Left colon (tissue), 2 donors: ENCODE measurements around the gene RBM20. TPM values are rescaled to one million over a fixed set of nuclear protein-coding genes. Genes with fewer than 3 reads are reported as not detected.

Source experiments
- ATAC-seq: fragments of 200-7000 bp; cut with Tn5 transposase; one replicate; pipeline ENCODE4 v1.9.1; 2020; ENCODE audit warnings: mild to moderate bottlenecking, moderate library complexity
- DNase-seq, 2 donors: peaks; one replicate each; pipeline ENCODE4 v3.0.0-alpha.2; 2020
- intact Hi-C, 2 donors: fragments of 100-400 bp; cut with DNase I in 1 of 2; cut with micrococcal nuclease in 1 of 2; formaldehyde crosslinking; loops; one replicate each; pipeline versions ENCODE4 v1.11.2 to v1.14.0; 2022; cut with DNase I, micrococcal nuclease
- total RNA-seq, 2 donors: library from RNA; stranded (reverse); fragmentation: NEBNext Ultra II Directional; extraction: Animal tissue kit (Norgen Biotek cat#: 25700); gene quantifications; one replicate each; pipeline ENCODE4 v1.2.1, GENCODE V29; 2021
- donor health status: DM: no; HTN: no; CAD: no.
- donor health status: DM: yes; HTN: yes; CAD: no.

The RBM20 gene
- total RNA-seq, 2 donors from 2014 or later, result 0.92 to 1.9 TPM

GRCh38 chr10:110746254-110746826, 102.2 kb downstream of the RBM20 start:
- intact Hi-C loops, result loop anchor here (5.0 to 10.0 kb wide), 2 partner anchors 146 to 148 kb away; no protein-coding TSS in a partner anchor
- peak; percentile 90 for ATAC-seq
- DNase-seq, result peak; percentile 61

DNA sequence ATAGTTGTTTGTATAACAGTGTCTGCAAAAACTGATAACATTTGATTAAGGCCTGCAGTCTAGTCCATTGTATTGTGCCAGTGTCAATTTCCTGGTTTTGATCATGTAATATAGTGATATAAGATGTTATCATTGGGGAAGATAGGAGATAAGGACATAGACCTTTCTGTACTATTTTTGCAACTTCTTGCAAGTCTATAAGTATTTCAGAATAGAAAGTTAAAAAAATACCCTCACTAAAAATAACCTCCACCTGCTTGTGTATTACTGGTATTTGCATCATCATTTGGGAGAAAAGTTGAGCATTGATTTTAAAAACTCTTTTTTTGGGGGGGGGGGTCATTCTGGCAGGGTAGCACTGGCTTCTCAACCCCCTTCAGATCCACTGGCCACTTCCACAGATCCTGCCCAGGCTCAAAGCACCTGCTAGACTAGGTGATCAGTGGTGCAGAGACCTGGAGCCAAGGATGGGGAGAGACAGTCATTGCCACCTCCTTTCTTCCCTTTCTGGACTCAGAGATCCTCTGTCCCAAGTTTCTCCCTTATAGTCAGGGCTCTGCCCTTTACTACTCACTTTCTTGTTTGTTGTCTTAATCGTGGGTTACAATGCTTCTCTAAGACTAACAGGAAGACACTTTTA, 103.0 kb downstream of the RBM20 start:
- intact Hi-C loops, result loop anchor here (5.0 to 10.0 kb wide), 2 partner anchors 145 to 148 kb away; no protein-coding TSS in a partner anchor
- DNase-seq (no peak), ATAC-seq (peak; percentile 23)

DNA sequence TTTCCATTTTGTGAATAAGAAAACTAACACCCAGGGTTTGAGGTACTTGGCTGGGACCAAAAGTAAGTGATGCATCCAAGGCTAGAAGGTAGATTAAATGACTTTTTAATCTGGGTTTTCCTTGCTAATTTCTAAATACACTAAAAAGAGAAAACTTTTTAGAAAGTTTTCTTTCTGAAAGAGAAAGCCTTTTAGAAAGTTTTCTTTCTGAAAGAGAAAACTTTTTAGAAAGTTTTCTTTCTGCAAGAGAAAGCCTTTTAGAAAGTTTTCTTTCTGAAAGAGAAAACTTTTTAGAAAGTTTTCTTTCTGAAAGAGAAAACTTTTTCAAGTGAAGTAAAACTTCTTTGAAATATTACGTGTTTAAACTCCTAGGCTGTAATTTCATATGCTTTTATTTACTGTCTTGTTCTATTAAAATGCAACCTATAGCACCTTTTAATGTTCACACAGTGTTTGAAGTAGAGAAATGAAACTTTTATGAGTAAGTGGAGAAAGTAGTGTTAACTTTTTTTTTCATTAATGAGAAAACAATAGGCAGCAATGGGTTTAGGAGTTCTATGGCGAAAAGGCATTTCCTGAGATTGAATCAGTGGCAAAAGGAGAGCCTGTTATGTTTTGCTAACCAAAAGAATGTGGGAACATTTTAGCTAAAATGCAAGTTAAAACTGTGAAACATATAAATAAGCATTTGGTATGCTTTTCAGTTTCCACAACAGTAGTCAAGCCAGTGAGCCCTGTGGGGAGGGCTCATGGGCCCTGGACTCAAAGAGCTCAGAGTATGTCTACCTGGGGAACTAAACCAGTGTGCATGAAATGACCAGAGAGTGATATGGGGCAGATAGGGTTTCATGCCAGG, 103.7 kb downstream of the RBM20 start:
- intact Hi-C loops, result loop anchor here (5.0 to 10.0 kb wide), 2 partner anchors 144 to 147 kb away; no protein-coding TSS in a partner anchor
- ATAC-seq (no peak), DNase-seq (no peak)

DNA sequence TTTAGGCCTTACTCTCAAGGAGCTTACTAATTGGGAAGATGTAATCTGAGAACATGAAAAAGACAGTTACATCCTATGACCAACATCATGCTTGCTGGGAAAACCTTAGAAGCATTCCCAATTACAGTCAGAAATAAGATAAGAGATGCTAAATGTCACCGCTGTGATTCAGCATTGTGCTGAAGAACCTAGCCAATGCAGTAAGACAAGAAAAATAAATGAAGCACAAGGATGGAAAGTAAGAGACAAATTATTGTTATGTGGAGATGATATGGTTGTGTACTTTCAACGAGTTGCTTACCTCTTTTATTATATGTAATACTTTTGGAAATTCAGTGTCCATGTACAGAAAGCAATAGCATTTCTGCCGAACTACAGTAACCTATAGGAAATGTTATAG, 104.8 kb downstream of the RBM20 start:
- DNase-seq, result no peak
- intact Hi-C loops, result loop anchor here (5.0 to 10.0 kb wide), 2 partner anchors 143 to 146 kb away; no protein-coding TSS in a partner anchor
- ATAC-seq, result no peak

DNA sequence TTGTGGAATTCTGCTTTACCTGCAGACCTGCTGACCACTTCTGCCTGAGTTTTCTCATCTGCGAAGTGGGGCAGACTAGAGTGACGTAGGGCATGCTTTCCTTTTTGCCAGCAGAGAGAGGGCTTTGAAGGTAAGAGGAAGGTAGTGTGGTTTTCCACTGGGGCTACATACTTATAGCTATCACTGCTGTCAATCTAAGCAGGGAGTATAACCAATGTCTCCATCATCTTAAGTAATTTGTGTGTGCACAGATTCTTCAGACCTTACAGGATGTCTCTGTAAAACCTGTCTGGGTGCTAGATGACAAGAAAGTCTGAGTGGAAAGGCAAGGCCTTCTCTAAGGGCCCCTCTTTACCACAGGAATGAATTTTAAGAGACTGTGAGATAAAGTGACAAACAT, 106.8 kb downstream of the RBM20 start:
- DNase-seq (no peak), ATAC-seq (no peak)
- intact Hi-C loops, result no loop called here

DNA sequence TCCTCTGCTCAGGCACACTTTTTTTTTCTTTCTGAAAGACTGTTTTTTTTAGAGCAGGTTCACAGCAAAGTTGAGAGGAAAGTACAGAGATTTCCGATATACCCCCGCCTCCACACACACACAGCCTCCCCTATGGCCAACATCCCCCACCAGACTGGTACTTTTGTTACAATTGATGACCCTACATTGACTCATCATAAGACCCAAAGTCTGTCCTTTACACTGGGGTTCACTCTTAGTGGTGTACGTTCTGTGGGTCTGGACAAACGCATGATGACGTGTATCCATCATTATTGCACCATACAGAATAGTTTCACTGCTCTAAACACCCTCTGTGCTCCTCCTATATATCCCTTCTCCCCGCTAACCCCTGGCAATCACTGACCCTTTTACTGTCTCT, 107.7 kb downstream of the RBM20 start:
- ATAC-seq, result no peak
- no peak for DNase-seq
- intact Hi-C loops, result no loop called here

DNA sequence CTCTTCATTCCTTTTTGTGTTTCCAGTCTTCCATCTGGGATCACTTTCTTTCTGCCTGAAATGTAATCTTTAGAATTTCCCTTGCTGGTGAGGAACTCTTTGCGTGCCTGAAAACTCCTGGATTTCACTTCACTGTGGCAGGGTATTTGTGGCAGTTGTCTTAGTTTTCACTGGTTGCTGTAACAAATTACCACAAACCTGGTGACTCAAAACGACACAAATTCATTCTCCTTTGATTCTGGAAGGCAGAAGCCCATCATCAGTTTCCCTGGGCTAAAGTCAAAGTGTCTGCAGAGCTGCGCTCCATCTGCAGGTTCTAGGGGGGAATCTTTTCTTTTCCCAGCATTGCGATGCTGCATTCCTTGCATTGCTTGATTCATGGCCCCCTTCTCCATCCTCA, 109.3 kb downstream of the RBM20 start:
- DNase-seq (no peak), ATAC-seq (no peak)
- intact Hi-C loops, result no loop called here

DNA sequence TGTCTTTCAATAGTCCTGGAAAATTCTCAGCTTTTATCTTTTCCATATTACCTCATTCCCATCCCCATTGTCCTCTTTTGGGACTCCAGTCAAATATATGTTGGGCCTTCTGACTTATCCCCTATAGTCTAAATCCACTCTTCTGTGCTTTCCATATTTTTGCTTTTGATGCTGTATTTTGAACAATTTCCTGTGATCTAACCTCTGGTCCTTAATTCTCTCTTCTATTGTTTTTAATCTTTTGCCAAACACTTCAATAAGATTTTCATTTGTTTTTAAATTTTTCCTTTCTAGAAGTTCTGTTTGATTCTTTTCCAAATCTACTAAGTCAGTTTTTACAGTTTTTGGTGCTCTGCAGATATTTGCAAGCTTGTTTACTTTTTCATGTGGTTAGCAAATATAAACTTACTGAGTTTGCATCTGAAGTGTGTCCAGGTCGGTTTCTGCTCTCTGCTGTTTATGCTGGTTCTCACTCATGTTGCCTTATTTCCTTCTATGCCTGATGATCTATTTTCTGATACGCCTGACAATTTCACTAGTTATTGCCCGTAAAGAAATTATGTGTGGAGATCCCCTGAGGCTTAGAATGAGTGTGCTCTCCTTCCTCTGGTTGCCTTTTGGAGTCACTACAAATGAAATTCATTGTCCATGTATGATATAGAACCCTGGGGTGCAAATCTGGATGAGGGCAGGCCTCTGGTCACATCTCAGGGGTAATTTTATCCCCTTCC, 110.4 kb downstream of the RBM20 start:
- DNase-seq (no peak), ATAC-seq (no peak)
- intact Hi-C loops, result no loop called here

DNA sequence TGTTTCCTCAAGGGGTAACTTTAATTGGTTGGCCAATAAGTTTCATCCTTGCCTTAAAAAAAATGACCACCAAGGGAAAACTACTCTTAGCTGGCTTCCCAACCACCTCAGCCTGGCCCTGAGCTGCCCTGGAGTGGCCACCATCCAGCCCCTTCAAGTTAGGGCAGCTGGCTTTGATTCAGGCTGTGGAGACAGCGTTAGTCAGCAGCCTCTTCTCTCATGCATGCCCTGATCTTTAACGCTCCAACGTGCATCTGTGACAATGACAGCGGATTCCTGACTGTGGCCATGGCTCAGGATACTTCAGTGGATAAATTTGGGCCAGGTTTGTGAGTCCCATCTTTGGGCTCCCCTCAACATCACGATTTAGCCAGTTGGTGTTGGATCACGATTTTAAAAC, 111.6 kb downstream of the RBM20 start:
- ATAC-seq (no peak), DNase-seq (no peak)
- intact Hi-C loops, result no loop called here

GRCh38 chr10:110756876-110757275, 112.7 kb downstream of the RBM20 start:
- DNase-seq (no peak), ATAC-seq (no peak)
- intact Hi-C loops, result no loop called here

GRCh38 chr10:110757586-110757985, 113.5 kb downstream of the RBM20 start:
- intact Hi-C loops, result no loop called here
- peak; percentile 59 for ATAC-seq
- DNase-seq, result no peak

DNA sequence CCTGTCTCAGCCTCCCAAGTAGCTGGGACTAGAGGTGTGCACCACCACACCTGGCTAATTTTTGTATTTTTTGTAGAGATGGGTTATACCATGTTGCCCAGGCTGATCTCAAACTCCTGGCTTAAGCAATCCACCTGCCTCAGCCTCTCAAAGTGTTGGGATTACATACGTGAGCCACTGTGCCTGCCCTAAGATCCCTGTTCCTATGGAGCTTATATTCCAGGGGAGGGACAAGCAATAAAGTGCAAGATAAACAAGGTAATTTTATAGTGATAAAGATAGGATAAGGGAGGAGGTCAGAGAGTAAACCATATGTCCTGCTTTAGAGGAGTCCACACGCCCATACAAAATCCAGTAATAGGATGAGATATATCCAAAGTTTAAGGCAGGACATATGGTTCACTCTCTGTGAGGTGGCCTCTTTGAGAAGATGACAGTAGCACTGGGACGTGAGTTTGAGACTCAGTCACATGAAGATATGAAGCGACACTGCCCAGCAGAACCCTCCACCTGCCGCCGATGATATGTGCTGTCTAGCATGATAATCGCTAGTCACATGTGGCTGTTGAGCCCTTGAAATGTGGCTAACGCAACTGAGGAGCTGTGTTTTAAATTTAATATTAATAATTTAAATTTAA, 114.1 kb downstream of the RBM20 start:
- DNase-seq (peak in 1 of 2 donors; percentile 37), ATAC-seq (peak; percentile 91)
- intact Hi-C loops, result no loop called here

- intact Hi-C loops, result no loop called here
- peak; percentile 47 for ATAC-seq
- no peak for DNase-seq
Observed at GRCh38 chr10:110758898-110759297, 114.8 kb downstream of the RBM20 start.

DNA sequence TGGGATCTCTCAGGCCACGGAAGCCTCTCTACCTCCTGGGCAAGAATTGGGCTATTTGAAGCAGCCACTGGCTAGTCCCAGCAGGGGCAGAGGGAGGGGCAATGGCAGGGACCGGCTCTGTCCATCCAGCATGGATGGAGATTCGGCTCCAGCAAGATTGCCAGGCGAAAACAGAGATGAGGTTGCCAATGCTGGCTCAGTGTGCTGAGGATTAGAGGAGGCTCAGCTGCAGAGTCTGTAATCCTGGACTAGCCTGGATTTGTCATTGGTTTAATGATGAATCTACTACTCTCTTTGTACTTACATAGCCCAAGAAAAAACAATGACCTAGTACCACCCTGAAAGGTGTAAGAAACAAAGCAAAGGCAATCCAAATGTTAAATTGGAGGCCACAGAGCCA, 115.4 kb downstream of the RBM20 start:
- DNase-seq (no peak), ATAC-seq (no peak)
- intact Hi-C loops, result no loop called here

GRCh38 chr10:110762109-110762848, 118.1 kb downstream of the RBM20 start:
- intact Hi-C loops, result no loop called here
- no peak for DNase-seq
- ATAC-seq, result no peak

DNA sequence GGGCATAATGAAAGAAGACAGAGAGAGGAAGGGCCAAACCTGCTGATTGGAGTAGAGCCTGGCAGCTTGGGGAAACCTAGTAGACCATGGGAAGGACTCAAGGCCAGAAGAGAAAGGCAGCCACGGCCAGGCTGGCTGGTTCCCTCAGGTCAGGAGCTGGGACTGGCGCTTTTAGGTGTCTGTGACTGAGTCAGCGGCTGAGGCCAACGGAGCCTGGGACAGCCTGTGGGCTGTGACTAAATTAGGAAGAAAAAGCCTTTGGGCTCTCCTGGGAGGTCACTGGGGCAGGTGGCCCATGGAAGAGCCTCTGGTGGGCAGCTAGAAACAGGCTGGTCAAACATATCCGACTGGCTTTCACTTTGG, 118.7 kb downstream of the RBM20 start:
- ATAC-seq (no peak), DNase-seq (no peak)
- intact Hi-C loops, result no loop called here

GRCh38 chr10:110764378-110764777, 120.2 kb downstream of the RBM20 start:
- intact Hi-C loops, result no loop called here
- DNase-seq (no peak), ATAC-seq (no peak)
